MV-4-11 (cell line): ENCODE measurements around the gene PCOLCE2.
A peak's percentile ranks its signal among the peaks of the same experiment; 100 is the strongest.

Source experiments
- DNase-seq: peaks from one replicate; lab custom pipeline; 2025; lab: John Stamatoyannopoulos, UW

Gene PCOLCE2

GRCh38 chr3:142888481-142889211 lies at the start of gene PCOLCE2:
Gene PCOLCE2, minus strand, starts transcription at chr3:142889083. Its CDS starts 187 bp downstream, at chr3:142888896.
- DNase-seq: no peak

- no peak for DNase-seq
These were observed 47.1 kb upstream of the PCOLCE2 start for GRCh38 chr3:142935963-142936362.

GRCh38 chr3:142934887-142935269 lies 46.0 kb upstream of the PCOLCE2 start:
- DNase-seq: no peak

GRCh38 chr3:142934128-142934886 lies 45.4 kb upstream of the PCOLCE2 start:
- DNase-seq: no peak

GRCh38 chr3:142931222-142931621 lies 42.3 kb upstream of the PCOLCE2 start:
- no peak for DNase-seq

GRCh38 chr3:142930463-142930862 lies 41.6 kb upstream of the PCOLCE2 start:
- DNase-seq: no peak

- no peak for DNase-seq
These were observed 41.0 kb upstream of the PCOLCE2 start for GRCh38 chr3:142929890-142930289.

- peak; percentile 60 for DNase-seq
These were observed 40.2 kb upstream of the PCOLCE2 start for GRCh38 chr3:142929109-142929508.

- no peak for DNase-seq
These were observed 37.6 kb upstream of the PCOLCE2 start for GRCh38 chr3:142926368-142926944.

GRCh38 chr3:142925140-142925539 lies 36.3 kb upstream of the PCOLCE2 start:
- DNase-seq: no peak

- DNase-seq: no peak
These were observed 34.8 kb upstream of the PCOLCE2 start for GRCh38 chr3:142923694-142924093.

GRCh38 chr3:142916605-142917004 lies 27.7 kb upstream of the PCOLCE2 start:
- no peak for DNase-seq

GRCh38 chr3:142915636-142916035 lies 26.8 kb upstream of the PCOLCE2 start:
- no peak for DNase-seq

- no peak for DNase-seq
These were observed 25.5 kb upstream of the PCOLCE2 start for GRCh38 chr3:142914286-142914811.

GRCh38 chr3:142913432-142913831 lies 24.5 kb upstream of the PCOLCE2 start:
- peak; percentile 5 for DNase-seq

- DNase-seq: no peak
These were observed 23.7 kb upstream of the PCOLCE2 start for GRCh38 chr3:142912402-142913172.

GRCh38 chr3:142910280-142910679 lies 21.4 kb upstream of the PCOLCE2 start:
- no peak for DNase-seq

GRCh38 chr3:142909282-142909681 lies 20.4 kb upstream of the PCOLCE2 start:
- no peak for DNase-seq

GRCh38 chr3:142907996-142908395 lies 19.1 kb upstream of the PCOLCE2 start:
- no peak for DNase-seq

- DNase-seq: peak; percentile 17
These were observed 16.0 kb upstream of the PCOLCE2 start for GRCh38 chr3:142904639-142905436.

- no peak for DNase-seq
These were observed 13.5 kb upstream of the PCOLCE2 start for GRCh38 chr3:142902356-142902755.
